Stimulated activated CD4-positive, alpha-beta T cell treated with anti-CD3 and anti-CD28 coated beads, Interleukin-2, amount 100 ng/mL, for 4 hours (primary cell): ENCODE data around the gene AJM1.
"Not testable (repeated sequence)": the region's sequence is repeated elsewhere in the genome, so short reads cannot be mapped to it uniquely, and the experiment has no call there.

Experiments used
- DNase-seq: peaks from one replicate; pipeline ENCODE4 v3.0.0-alpha.2; 2020; ENCODE audit warnings: low read depth

AJM1 gene

GRCh38 chr9:136856541-136857141 lies 14.4 kb downstream of the AJM1 start:
- no peak for DNase-seq

- no peak for DNase-seq
Measured at GRCh38 chr9:136857166-136857565, 14.9 kb downstream of the AJM1 start.

DNA sequence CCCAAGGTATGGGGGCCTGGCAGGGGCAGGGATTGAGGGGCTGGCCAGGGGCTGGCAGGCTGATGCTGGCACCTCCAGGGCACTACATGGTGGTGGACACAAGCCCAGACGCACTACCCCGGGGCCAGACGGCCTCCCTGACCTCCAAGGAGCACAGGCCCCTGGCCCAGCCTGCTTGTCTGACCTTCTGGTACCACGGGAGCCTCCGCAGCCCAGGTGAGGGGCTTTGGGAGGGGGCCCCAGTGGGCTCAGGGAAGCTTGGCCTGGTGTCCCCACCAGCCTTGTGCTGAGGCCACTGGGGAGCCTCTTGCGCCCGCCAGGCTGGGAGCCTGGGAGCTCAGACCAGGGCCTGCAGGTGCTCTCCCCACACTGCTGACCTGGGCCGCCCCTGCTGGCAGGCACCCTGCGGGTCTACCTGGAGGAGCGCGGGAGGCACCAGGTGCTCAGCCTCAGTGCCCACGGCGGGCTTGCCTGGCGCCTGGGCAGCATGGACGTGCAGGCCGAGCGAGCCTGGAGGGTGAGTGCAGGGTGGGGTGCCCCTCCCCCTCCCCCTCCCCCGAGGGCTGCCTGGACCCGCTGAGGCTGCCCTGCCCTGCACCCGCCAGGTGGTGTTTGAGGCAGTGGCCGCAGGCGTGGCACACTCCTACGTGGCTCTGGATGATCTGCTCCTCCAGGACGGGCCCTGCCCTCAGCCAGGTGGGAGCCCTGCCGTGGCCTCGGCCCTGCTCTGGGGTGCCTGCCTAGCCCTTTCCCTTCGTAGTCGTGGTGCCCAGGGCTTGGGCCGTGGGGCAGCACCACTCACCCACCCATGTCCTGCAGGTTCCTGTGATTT lies 15.5 kb downstream of the AJM1 start:
- no peak for DNase-seq

- DNase-seq, result no peak
Measured at GRCh38 chr9:136858452-136858843, 16.2 kb downstream of the AJM1 start.

- no peak for DNase-seq
Measured at GRCh38 chr9:136858844-136859757, 16.8 kb downstream of the AJM1 start.

DNA sequence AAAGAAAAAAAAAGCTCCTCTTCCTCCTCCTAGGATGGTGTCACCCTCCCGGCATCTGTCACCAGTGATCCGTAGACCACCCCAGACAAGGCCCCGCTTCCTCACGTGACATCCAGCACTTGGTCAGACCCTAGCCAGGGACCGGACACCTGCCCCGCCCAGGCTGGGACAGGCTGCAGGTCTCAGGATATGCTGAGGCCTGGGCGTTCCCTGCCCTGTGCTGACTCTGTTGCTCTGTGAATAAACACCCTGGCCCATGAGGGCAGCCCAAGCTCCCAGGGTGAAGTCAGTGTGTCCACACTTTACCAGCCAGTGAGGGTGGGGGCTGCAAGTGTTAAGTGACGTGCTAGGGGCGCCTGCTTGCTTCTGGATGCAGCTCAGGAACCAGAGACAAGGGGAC lies 18.3 kb downstream of the AJM1 start:
- DNase-seq, result no peak

DNA sequence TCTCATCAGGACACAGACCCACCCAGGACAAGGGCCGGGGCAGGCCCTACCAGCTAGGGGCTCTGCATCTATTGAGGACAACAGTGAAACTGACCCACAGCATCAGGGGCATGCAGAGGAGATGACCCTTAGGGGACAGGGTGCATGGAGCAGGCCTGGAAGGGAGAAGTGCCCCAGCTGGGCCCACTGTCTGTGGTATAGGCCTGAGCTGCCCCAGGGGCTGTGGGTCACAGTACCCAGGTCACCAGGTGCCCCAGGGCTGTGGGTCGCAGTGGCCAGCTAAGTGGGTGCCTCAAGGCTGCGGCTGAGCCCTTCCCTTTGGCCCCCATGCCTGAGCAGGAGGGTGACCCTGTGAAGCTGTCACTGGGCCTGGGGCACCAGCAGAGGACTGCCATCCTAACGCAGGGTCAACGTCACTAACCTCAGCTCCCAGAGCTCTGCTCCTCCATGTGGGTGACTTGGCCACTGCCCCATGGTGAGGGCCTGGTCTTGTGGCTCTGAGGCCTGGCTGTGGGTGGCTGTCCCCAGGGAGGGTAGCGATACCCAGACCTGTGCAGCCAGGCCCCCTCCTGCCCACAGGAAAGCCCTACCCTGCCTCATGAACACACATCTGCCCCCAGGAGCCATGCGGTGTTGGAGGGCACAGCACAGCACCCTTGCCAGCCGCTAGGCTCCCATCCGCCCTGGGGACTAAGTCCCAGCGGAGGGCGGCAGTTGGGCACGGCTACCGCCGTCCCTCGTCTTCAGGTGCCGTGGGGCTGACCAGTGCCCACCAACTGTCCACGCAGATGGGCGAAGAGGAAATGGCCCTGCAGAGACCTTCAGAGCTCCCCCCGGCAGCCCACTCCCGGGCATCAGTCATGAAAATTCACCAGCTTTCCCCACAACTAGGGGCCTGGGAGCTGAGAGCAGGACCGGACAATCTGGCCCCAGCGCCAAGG lies 18.9 kb downstream of the AJM1 start:
- DNase-seq, result no peak

DNA sequence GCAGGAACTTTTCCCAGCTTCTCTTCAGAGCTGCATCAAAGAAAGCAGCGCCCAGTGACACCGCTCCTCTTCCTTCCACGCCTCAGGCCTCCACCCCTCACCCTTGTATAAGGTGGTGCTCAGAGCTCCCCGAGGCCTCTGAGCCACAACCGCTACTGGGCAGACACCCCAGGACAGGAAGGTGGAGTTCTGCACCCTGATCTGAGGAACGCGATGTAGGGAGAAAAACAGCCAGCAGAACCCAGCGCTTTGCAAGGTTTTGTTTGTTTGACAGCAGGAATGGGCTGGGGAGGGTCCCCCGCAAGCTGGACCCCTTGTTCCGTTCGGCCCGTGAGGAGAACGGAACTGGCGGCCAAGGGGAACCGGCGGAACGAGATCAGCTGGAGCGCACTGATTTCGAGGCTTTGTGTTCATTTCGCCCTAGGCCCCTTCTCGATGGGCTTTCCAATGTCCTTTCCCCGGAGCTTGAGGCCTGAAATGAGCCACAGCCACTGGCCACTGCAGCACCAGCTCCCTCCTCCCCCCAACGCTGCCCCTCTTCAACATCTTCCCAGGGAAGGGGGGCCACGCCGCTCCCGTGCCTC lies 19.7 kb downstream of the AJM1 start:
- DNase-seq, result no peak

DNA sequence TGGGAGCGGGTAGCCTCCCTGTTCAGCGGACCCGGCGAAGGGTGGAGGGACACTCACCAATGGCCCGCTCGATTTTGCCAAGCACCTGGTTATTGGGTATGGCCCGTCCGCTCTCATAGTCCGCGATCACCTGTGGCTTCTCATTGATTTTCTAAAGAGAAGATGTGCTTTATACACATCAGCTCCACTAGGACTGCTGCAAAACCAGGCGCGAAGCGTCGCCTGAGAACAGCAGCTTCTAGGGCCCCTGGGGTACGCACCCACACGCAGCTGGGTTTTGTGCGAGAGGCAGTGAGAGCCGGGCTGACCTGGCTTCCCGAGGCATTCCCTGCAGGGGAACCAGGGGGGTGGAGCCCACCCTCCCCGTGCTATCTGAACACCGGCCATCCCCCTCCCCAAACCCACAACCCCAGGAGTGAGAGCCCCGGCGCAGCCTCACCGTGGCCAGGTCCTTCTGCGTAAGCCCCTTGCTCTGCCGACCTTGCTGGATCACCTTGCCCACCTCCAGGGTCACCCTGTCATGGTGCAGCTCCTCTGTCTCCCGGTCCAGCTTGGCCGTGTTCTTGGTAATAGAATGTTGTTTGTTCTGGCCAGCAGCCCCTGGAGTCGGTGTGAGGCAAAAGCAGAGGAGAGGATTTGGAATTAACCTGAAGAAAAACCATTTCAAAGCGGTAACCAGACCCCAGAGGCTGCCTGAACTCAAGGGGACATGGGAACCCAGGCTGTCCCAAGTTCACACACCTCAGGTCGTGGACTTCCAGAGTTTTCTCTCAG lies 20.8 kb downstream of the AJM1 start:
- no peak for DNase-seq

- no peak for DNase-seq
Measured at GRCh38 chr9:136863623-136864273, 21.5 kb downstream of the AJM1 start.

GRCh38 chr9:136865041-136865767 lies 22.9 kb downstream of the AJM1 start:
- no peak for DNase-seq

- DNase-seq, result no peak
Measured at GRCh38 chr9:136865768-136866103, 23.5 kb downstream of the AJM1 start.

GRCh38 chr9:136866898-136867421 lies 24.7 kb downstream of the AJM1 start:
- not testable (repeated sequence) for DNase-seq

- DNase-seq, result no peak
Measured at GRCh38 chr9:136867480-136867879, 25.2 kb downstream of the AJM1 start.

DNA sequence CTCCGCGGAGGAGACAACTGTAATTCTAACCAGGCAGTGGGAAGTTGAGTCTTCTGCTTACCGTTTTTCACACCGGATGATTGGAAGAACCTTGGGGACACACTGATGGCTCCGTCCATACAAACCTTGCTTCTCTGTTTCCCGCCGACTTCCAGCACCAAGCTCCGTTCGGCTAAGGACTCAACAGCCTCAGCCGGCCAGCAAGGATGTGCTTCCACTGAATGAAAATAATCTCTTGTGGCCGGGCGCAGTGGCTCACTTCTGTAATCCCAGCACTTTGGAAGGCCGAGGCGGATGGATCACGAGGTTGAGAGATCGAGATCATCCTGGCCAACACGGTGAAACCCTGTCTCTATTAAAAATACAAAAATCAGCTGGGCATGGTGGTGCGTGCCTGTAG lies 25.6 kb downstream of the AJM1 start:
- no peak for DNase-seq

- no peak for DNase-seq
Measured at GRCh38 chr9:136868644-136869043, 26.4 kb downstream of the AJM1 start.

DNA sequence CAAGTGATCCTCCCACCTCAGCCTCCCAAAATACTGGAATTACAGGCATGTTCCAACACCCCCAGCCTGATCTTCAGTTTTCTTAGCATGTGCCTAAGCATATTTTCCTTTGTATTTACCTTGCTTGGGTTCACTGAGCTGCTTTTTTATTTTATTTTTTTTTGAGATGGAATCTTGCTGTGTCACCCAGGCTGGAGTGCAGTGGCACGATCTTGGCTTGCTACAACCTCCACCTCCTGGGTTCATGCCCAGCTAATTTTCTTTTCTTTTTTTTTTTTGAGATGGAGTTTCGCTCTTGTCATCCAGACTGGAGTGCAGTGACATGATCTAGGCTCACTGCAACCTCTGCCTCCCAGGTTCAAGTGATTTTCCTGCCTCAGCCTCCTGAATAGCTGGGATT lies 27.3 kb downstream of the AJM1 start:
- DNase-seq, result not testable (repeated sequence)

DNA sequence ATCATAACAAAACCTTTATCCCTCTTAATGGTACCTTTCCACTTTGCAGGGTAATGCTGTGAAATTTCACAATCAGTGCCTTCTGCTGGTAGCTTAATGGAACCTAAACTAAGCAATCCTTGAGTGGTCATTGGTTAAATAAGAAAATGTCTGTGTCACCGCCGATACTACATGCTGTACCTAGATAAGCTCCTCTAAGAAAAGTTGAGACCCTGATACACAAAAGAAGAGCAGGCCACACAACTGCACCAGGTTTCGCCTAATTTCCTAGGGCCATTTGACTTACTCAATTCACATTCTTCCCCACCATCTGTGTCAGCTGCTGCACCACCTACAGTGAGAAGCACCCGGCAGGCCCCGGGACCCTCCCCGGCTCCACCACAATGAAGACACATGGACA lies 32.9 kb downstream of the AJM1 start:
- DNase-seq, result no peak

GRCh38 chr9:136876476-136876875 lies 34.2 kb downstream of the AJM1 start:
- no peak for DNase-seq
